ENCODE measurements around the gene NLRP1.
"Not testable (repeated sequence)": the region's sequence is repeated elsewhere in the genome, so short reads cannot be mapped to it uniquely, and the experiment has no call there.

The NLRP1 gene

GRCh38 chr17:5585836-5586521, 1.7 kb upstream of the NLRP1 start:
- no peak for DNase-seq

GRCh38 chr17:5585287-5585794, 1.0 kb upstream of the NLRP1 start:
- DNase-seq = no peak

- no peak for DNase-seq
These were observed 605 bp downstream of the NLRP1 start for GRCh38 chr17:5583426-5584382.

GRCh38 chr17:5582209-5583185, 1.8 kb downstream of the NLRP1 start:
- DNase-seq = no peak

- DNase-seq = no peak
These were observed 2.7 kb downstream of the NLRP1 start for GRCh38 chr17:5581655-5582054.

GRCh38 chr17:5580969-5581368, 3.3 kb downstream of the NLRP1 start:
- no peak for DNase-seq

- DNase-seq = no peak
These were observed 3.9 kb downstream of the NLRP1 start for GRCh38 chr17:5580367-5580766.

- not testable (repeated sequence) for DNase-seq
These were observed 5.5 kb downstream of the NLRP1 start for GRCh38 chr17:5578768-5579167.

- not testable (repeated sequence) for DNase-seq
These were observed 11.3 kb downstream of the NLRP1 start for GRCh38 chr17:5573017-5573416.

GRCh38 chr17:5571281-5571680, 13.0 kb downstream of the NLRP1 start:
- no peak for DNase-seq

GRCh38 chr17:5565808-5566207, 18.5 kb downstream of the NLRP1 start:
- no peak for DNase-seq

GRCh38 chr17:5563456-5563855, 20.9 kb downstream of the NLRP1 start:
- DNase-seq = no peak

- DNase-seq = no peak
These were observed 21.5 kb downstream of the NLRP1 start for GRCh38 chr17:5562661-5563360.

GRCh38 chr17:5561736-5562571, 22.4 kb downstream of the NLRP1 start:
- no peak for DNase-seq

- no peak for DNase-seq
These were observed 23.8 kb downstream of the NLRP1 start for GRCh38 chr17:5560361-5560988.

GRCh38 chr17:5558815-5559785, 25.2 kb downstream of the NLRP1 start:
- DNase-seq = no peak

GRCh38 chr17:5557990-5558389, 26.3 kb downstream of the NLRP1 start:
- DNase-seq = no peak

- DNase-seq = no peak
These were observed 26.8 kb downstream of the NLRP1 start for GRCh38 chr17:5557485-5557884.

- no peak for DNase-seq
These were observed 29.1 kb downstream of the NLRP1 start for GRCh38 chr17:5555254-5555653.

Measured in SIG-M5 (cell line).